GM12872 (cell line): ENCODE measurements around the gene TEX30.

ENCODE experiments used
- CTCF ChIP-seq: IDR thresholded peaks from 3 replicates; pipeline ENCODE4 v1.5.1; 2011; ENCODE audit warnings: low read depth, mild to moderate bottlenecking, low read length, moderate library complexity; ENCODE audit not compliant: insufficient read depth

TEX30 gene

GRCh38 chr13:102793611-102794355, 20.2 kb upstream of the TEX30 start:
- no peak for TF ChIP-seq CTCF

- no peak for TF ChIP-seq CTCF
Measured at GRCh38 chr13:102792396-102792795, 18.8 kb upstream of the TEX30 start.

GRCh38 chr13:102788683-102789082, 15.1 kb upstream of the TEX30 start:
- TF ChIP-seq CTCF: no peak

- TF ChIP-seq CTCF: no peak
Measured at GRCh38 chr13:102784483-102784882, 10.9 kb upstream of the TEX30 start.

DNA sequence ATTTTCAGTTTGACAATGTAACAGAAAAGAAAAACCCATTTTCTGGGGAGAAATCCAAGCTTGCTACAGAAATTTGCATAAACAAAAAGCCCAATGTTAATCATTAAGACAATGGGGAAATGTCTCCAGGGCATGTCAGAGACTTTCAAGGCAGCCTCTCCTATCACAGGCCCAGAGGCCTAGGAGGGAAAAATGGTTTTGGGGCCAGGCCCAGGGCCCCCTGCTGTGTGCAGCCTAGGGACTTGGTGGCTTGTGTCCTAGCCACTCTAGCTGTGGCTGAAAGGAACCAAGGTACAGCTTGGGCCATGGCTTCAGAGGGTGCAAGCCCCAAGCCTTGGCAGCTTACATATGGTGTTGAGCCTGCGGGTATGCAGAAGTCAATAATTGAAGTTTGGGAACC, 8.0 kb upstream of the TEX30 start:
- TF ChIP-seq CTCF: no peak

- TF ChIP-seq CTCF: no peak
Measured at GRCh38 chr13:102779436-102780159, 6.0 kb upstream of the TEX30 start.

GRCh38 chr13:102777736-102778135, 4.2 kb upstream of the TEX30 start:
- TF ChIP-seq CTCF: no peak
